Osteocyte (in vitro differentiated cells): ENCODE results near the gene CYTL1. TPM values are rescaled to one million over a fixed set of nuclear protein-coding genes. Genes with fewer than 3 reads are reported as not detected.

Source experiments
- DNase-seq: peaks from one replicate; pipeline ENCODE4 v3.0.0; 2021; ENCODE audit warnings: mixed read lengths; ENCODE audit not compliant: unreplicated experiment; ENCODE audit errors: extremely low spot score
- H3K27ac Mint-ChIP-seq: one replicate; pipeline ENCODE4 v1.8.0; 2021; ENCODE audit warnings: mild to moderate bottlenecking, mixed read lengths; ENCODE audit not compliant: unreplicated experiment
- H3K27me3 Mint-ChIP-seq: one replicate; pipeline ENCODE4 v1.8.0; 2021; ENCODE audit warnings: mixed read lengths; ENCODE audit not compliant: unreplicated experiment
- H3K36me3 Mint-ChIP-seq: one replicate; pipeline ENCODE4 v1.8.0; 2021; ENCODE audit warnings: mixed read lengths; ENCODE audit not compliant: unreplicated experiment
- H3K4me1 Mint-ChIP-seq: one replicate; pipeline ENCODE4 v1.8.0; 2021; ENCODE audit warnings: mixed read lengths; ENCODE audit not compliant: unreplicated experiment
- H3K4me3 Mint-ChIP-seq: one replicate; pipeline ENCODE4 v1.8.0; 2021; ENCODE audit warnings: mild to moderate bottlenecking, moderate library complexity, mixed read lengths; ENCODE audit not compliant: unreplicated experiment
- H3K9me3 Mint-ChIP-seq: one replicate; pipeline ENCODE4 v1.8.0; 2021; ENCODE audit warnings: mixed read lengths; ENCODE audit not compliant: unreplicated experiment
- CTCF ChIP-seq: fragments of 200-600 bp; sonication (generic); IDR thresholded peaks from 2 replicates; pipeline ENCODE4 v1.5.0; 2021; ENCODE audit warnings: antibody characterized with exemption, mild to moderate bottlenecking, moderate library complexity
- total RNA-seq: library from RNA; stranded (reverse); gene quantifications from 2 replicates; pipeline ENCODE4 v1.2.1, GENCODE V29; 2021

The CYTL1 gene
- total RNA-seq, 1 donor from 2014 or later: 86.8 TPM

- Mint-ChIP-seq H3K36me3 (no peaks in the 10 kb centered on the region), H3K27me3 (peaks cover 69% of the 10 kb centered on the region), H3K27ac (no peak overlapping the region), H3K9me3 (peaks cover 15% of the 10 kb centered on the region), H3K4me1 (no peaks in the 10 kb centered on the region), H3K4me3 (no peak overlapping the region)
- DNase-seq: no peak
- no peak for TF ChIP-seq CTCF
These were observed 51.0 kb downstream of the CYTL1 start for GRCh38 chr4:4968161-4968725.

Other genes with a start within 250 kb of the CYTL1 start
- gene MSX1, start 159.8 kb downstream of the CYTL1 start, total RNA-seq: 2.2 and 3.5 TPM in 2 replicates
- gene STK32B, start 32.0 kb upstream of the CYTL1 start, total RNA-seq: 44.3 and 46.9 TPM in 2 replicates